Esophagus muscularis mucosa (tissue), 4 donors: ENCODE results near the gene THSD4.

Source experiments
- CTCF ChIP-seq, 3 experiments: fragments of 200-600 bp in 2 of 3; fragments of 450-650 bp in 1 of 3; sonication (generic) in 2 of 3; IDR thresholded peaks; one replicate each; pipeline ENCODE4 v1.5.1; 2017 to 2019; ENCODE audit warnings: antibody characterized with exemption in 3 of 3, mild to moderate bottlenecking in 2 of 3, moderate library complexity in 1 of 3
- EP300 ChIP-seq: sonication (generic); formaldehyde crosslinking; IDR thresholded peaks from one replicate; pipeline ENCODE4 v1.6.1; 2017; ENCODE audit warnings: antibody characterized with exemption
- POLR2A ChIP-seq: fragments of 450-650 bp; IDR thresholded peaks from one replicate; pipeline ENCODE4 v1.6.1; 2017; ENCODE audit warnings: antibody characterized with exemption, moderate library complexity, mild to moderate bottlenecking, low read depth
- POLR2AphosphoS5 ChIP-seq, 2 donors: sonication (generic); formaldehyde crosslinking; IDR thresholded peaks; one replicate each; pipeline ENCODE4 v1.6.1; 2017; ENCODE audit warnings: antibody characterized with exemption in 2 of 2

GRCh38 chr15:71261909-71262308 is 146.6 kb downstream of the THSD4 start:
- TF ChIP-seq POLR2A (no peak), EP300 (no peak), POLR2AphosphoS5 (IDR thresholded peaks at IDR 0.05) (no peak), CTCF (IDR thresholded peaks at IDR 0.05) (no peak)
